Spinal cord (tissue), 10 donors: ENCODE data around the gene PTRH1. TPM values are rescaled to one million over a fixed set of nuclear protein-coding genes. Genes with fewer than 3 reads are reported as not detected.

Experiments used
- DNase-seq, 6 donors: peaks; one replicate each; pipeline versions ENCODE4 v3.0.0 to v3.0.0-alpha.2; 2013 to 2015; ENCODE audit warnings: low spot score in 6 of 6, low read depth in 4 of 6
- H3K27ac ChIP-seq: one replicate; pipeline ENCODE4 v1.5.1; 2013; ENCODE audit warnings: low read depth, low read length, control low read depth
- H3K27me3 ChIP-seq: one replicate; pipeline ENCODE4 v1.6.1; 2013; ENCODE audit warnings: low read length; ENCODE audit not compliant: control insufficient read depth, insufficient read depth
- H3K36me3 ChIP-seq: one replicate; pipeline ENCODE4 v1.6.1; 2013; ENCODE audit warnings: low read length; ENCODE audit not compliant: control insufficient read depth, insufficient read depth
- H3K4me1 ChIP-seq: one replicate; pipeline ENCODE4 v1.6.1; 2013; ENCODE audit warnings: low read length; ENCODE audit not compliant: control insufficient read depth, insufficient read depth
- H3K4me3 ChIP-seq: one replicate; pipeline ENCODE4 v1.5.1; 2013; ENCODE audit warnings: low read depth, low read length, control low read depth
- H3K9me3 ChIP-seq: one replicate; pipeline ENCODE4 v1.6.1; 2013; ENCODE audit warnings: low read length; ENCODE audit not compliant: control insufficient read depth, insufficient read depth
- WGBS: methylation state at CpG from one replicate; pipeline ENCODE4 v1.1.5; 2013; ENCODE audit warnings: missing lambda C conversion rate; ENCODE audit not compliant: insufficient coverage; 5-methylcytosine and 5-hydroxymethylcytosine counted together
- polyA plus RNA-seq, 2 donors: library from polyadenylated mRNA; unstranded; fragments of 120-200 nt; gene quantifications; one replicate each; pipeline ENCODE4 v1.2.1, GENCODE V29; 2013; ENCODE audit not compliant: insufficient read length in 2 of 2
- total RNA-seq, 2 donors: library from RNA; depleted of rRNA in 1 of 2; stranded (reverse); fragments of 120-200 nt in 1 of 2; fragments of >200 nt in 1 of 2; gene quantifications; one replicate each; pipeline versions ENCODE4 v1.2.3 to v1.2.4, GENCODE V29; 2013 to 2014
- donor health status: healthy.

The PTRH1 gene
- total and polyA plus RNA-seq, 4 donors = 11.7 to 19.0 (median 15.9) TPM

DNA sequence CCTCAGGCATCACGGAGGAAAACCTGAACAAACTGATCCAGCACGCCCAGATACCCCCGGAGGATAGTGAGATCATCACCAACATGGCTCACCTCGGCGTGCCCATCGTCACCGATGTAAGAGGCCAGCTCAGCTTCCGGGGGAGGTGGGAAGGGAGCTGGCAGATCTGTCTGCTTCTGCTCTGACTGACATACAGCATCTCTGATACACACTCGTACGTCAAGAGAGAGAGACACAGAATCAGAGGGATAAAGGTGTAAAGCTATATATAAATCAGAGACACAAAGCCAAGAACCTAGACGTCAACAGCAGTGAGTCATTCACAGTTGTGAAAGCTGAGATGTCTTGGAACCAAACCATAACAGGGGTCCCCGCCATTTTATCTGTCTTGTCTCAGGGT lies 38.8 kb downstream of the PTRH1 start:
- no peak overlapping the region for H3K27ac ChIP-seq
- 96% methylated on average over 9 of the region's 12 CpGs for WGBS
- no peak overlapping the region for H3K4me3 ChIP-seq

DNA sequence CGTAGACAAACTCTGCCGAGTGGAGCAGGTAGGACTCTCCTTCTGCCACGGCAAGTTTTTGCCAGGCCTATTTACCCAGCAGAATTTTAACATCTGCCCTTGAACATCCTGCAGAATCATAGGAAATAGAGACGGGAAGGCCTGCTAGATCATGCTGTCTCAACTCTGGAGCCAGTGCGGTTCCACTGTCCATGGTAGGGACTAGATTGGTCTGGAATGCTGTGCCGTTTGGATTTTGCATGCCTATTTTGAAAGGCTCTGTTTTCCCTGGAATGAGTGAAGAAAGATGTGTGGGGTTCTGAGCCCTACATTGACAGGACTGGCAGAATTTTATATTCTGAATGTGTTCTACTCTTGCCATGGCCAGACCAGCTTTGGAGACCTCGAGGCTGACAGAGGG lies 42.2 kb downstream of the PTRH1 start:
- peaks cover 75% of the 10 kb centered on the region for H3K36me3 ChIP-seq
- H3K27ac ChIP-seq = no peak overlapping the region
- H3K4me3 ChIP-seq = no peak overlapping the region
- DNase-seq = no peak
- H3K9me3 ChIP-seq = no peaks in the 10 kb centered on the region
- H3K27me3 ChIP-seq = no peaks in the 10 kb centered on the region
- WGBS = 98% methylated on average over 7 of the region's 7 CpGs
- H3K4me1 ChIP-seq = no peaks in the 10 kb centered on the region

More for the DNA sequence above, 38.8 kb downstream of the PTRH1 start:
- Histone ChIP-seq H3K27me3 (no peaks in the 10 kb centered on the region), H3K36me3 (peaks cover 85% of the 10 kb centered on the region), H3K9me3 (no peaks in the 10 kb centered on the region), H3K4me1 (peaks cover 7% of the 10 kb centered on the region)
- DNase-seq = no peak

GRCh38 chr9:127667906-127668305 lies 47.6 kb downstream of the PTRH1 start:
- no peak overlapping the region for H3K4me3 ChIP-seq
- H3K9me3 ChIP-seq = no peaks in the 10 kb centered on the region
- no peaks in the 10 kb centered on the region for H3K27me3 ChIP-seq
- H3K36me3 ChIP-seq = peaks cover 68% of the 10 kb centered on the region
- WGBS = 81% methylated on average over 18 of the region's 18 CpGs
- peak in 2 of 6 donors; percentile 13 to 63 for DNase-seq
- no peak overlapping the region for H3K27ac ChIP-seq
- no peaks in the 10 kb centered on the region for H3K4me1 ChIP-seq

DNA sequence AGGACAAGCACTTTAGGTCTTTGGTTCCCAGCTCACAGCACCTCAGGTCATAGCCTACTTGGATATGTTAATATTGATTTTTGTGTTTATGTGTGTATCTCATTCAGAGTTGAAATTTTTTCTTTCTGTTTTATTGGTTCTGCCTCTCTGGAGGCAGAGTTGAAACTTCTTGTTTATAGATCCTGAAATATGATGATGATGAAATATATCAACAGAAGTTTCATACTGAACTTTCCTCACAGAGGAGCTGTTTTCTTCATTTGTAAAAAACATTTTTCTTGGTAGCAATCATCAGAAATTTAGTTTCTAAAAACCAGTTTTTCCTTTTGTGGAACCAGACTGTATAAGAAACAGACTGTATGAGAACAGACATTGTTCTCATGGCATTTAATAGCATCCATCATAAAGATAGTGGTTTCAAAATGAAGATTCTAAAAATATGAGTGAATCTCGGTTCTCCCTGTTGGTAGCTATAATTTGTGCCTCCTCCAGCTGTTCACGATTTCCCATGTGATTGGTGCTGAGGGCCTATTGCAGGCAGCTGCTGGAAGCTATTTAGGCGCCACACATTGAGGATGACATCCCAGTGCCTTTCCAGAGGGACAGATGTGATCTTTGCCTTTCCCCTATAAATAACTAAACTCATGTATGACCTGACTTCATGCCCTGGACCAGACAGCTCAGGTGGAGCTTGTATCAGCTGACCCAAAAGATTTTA lies 48.2 kb downstream of the PTRH1 start:
- peak in 1 of 6 donors; percentile 33 for DNase-seq
- H3K4me3 ChIP-seq = no peak overlapping the region
- no peaks in the 10 kb centered on the region for H3K9me3 ChIP-seq
- peaks cover 68% of the 10 kb centered on the region for H3K36me3 ChIP-seq
- H3K27me3 ChIP-seq = no peaks in the 10 kb centered on the region
- H3K27ac ChIP-seq = no peak overlapping the region
- H3K4me1 ChIP-seq = no peaks in the 10 kb centered on the region
- 68% methylated on average over 3 of the region's 3 CpGs for WGBS

GRCh38 chr9:127664678-127665507 lies 50.6 kb downstream of the PTRH1 start:
- Histone ChIP-seq H3K4me3 (no peak overlapping the region), H3K27ac (peak overlapping the region; percentile 3), H3K9me3 (no peaks in the 10 kb centered on the region), H3K36me3 (peaks cover 57% of the 10 kb centered on the region), H3K27me3 (no peaks in the 10 kb centered on the region), H3K4me1 (no peaks in the 10 kb centered on the region)
- WGBS = 57% methylated on average over 6 of the region's 10 CpGs
- peak in 2 of 6 donors; percentile 24 to 53 for DNase-seq

GRCh38 chr9:127664324-127664677 lies 51.2 kb downstream of the PTRH1 start:
- no peaks in the 10 kb centered on the region for H3K4me1 ChIP-seq
- H3K4me3 ChIP-seq = no peak overlapping the region
- no peaks in the 10 kb centered on the region for H3K27me3 ChIP-seq
- 89% methylated on average over 7 of the region's 7 CpGs for WGBS
- H3K36me3 ChIP-seq = peaks cover 55% of the 10 kb centered on the region
- peak overlapping the region; percentile 3 for H3K27ac ChIP-seq
- DNase-seq = no peak
- H3K9me3 ChIP-seq = no peaks in the 10 kb centered on the region

Other genes with a start within 250 kb of the PTRH1 start
- 100 to 1,000 TPM in 1 of 2 donors, 10 to 100 TPM in 1; 45.0 to 113 TPM for gene STXBP1, start 103.4 kb downstream of the PTRH1 start, total RNA-seq
- gene STXBP1, start 103.4 kb downstream of the PTRH1 start, polyA plus RNA-seq = 100 to 1,000 TPM; 267 to 301 TPM
- 10 to 100 TPM in 1 of 2 donors, 1 to 10 TPM in 1; 1.1 to 22.6 TPM for gene CFAP157, start 8.7 kb downstream of the PTRH1 start, total RNA-seq
- 10 to 100 TPM; 27.6 to 28.0 TPM for gene CFAP157, start 8.7 kb downstream of the PTRH1 start, polyA plus RNA-seq
- gene TTC16, start 416 bp upstream of the PTRH1 start, total RNA-seq = under 1 TPM in 1 of 2 donors, not detected in 1; 0.61 TPM
- gene TTC16, start 416 bp upstream of the PTRH1 start, polyA plus RNA-seq = under 1 TPM; 0.38 to 0.63 TPM
- gene TOR2A, start 19.6 kb upstream of the PTRH1 start, total RNA-seq = 1 to 10 TPM; 6.2 to 7.7 TPM
- gene TOR2A, start 19.6 kb upstream of the PTRH1 start, polyA plus RNA-seq = 10 to 100 TPM; 21.8 to 23.5 TPM
- 10 to 100 TPM in 1 of 2 donors, 1 to 10 TPM in 1; 9.4 to 11.6 TPM for gene SH2D3C, start 63.0 kb upstream of the PTRH1 start, total RNA-seq
- gene SH2D3C, start 63.0 kb upstream of the PTRH1 start, polyA plus RNA-seq = 10 to 100 TPM; 23.8 to 29.4 TPM
- 10 to 100 TPM; 39.8 to 59.7 TPM for gene CDK9, start 70.4 kb upstream of the PTRH1 start, total RNA-seq
- 100 to 1,000 TPM; 119 to 148 TPM for gene CDK9, start 70.4 kb upstream of the PTRH1 start, polyA plus RNA-seq
- gene FPGS, start 87.2 kb upstream of the PTRH1 start, total RNA-seq = 10 to 100 TPM; 17.8 to 33.7 TPM
- 10 to 100 TPM; 42.2 to 50.1 TPM for gene FPGS, start 87.2 kb upstream of the PTRH1 start, polyA plus RNA-seq
- gene ENG, start 139.0 kb upstream of the PTRH1 start, total RNA-seq = 10 to 100 TPM in 1 of 2 donors, 1 to 10 TPM in 1; 6.3 to 14.5 TPM
- 10 to 100 TPM; 44.6 to 46.9 TPM for gene ENG, start 139.0 kb upstream of the PTRH1 start, polyA plus RNA-seq
- 100 to 1,000 TPM in 1 of 2 donors, 10 to 100 TPM in 1; 48.0 to 240 TPM for gene AK1, start 162.0 kb upstream of the PTRH1 start, total RNA-seq
- 100 to 1,000 TPM; 270 to 297 TPM for gene AK1, start 162.0 kb upstream of the PTRH1 start, polyA plus RNA-seq
- gene ST6GALNAC6, start 183.9 kb upstream of the PTRH1 start, total RNA-seq = 10 to 100 TPM; 24.6 to 58.8 TPM
- 10 to 100 TPM; 68.1 to 68.9 TPM for gene ST6GALNAC6, start 183.9 kb upstream of the PTRH1 start, polyA plus RNA-seq
- gene ST6GALNAC4, start 201.4 kb upstream of the PTRH1 start, total RNA-seq = 10 to 100 TPM in 1 of 2 donors, 1 to 10 TPM in 1; 8.0 to 19.7 TPM
- gene ST6GALNAC4, start 201.4 kb upstream of the PTRH1 start, polyA plus RNA-seq = 10 to 100 TPM; 19.4 to 20.2 TPM
- 1 to 10 TPM; 2.7 to 7.3 TPM for gene PIP5KL1, start 215.1 kb upstream of the PTRH1 start, total RNA-seq
- gene PIP5KL1, start 215.1 kb upstream of the PTRH1 start, polyA plus RNA-seq = 10 to 100 TPM; 16.4 to 19.1 TPM
- gene DPM2, start 222.2 kb upstream of the PTRH1 start, total RNA-seq = 10 to 100 TPM; 13.9 to 35.3 TPM
- 10 to 100 TPM; 59.2 to 64.0 TPM for gene DPM2, start 222.2 kb upstream of the PTRH1 start, polyA plus RNA-seq